ENCODE measurements around the gene PLPPR1. TPM values are rescaled to one million over a fixed set of nuclear protein-coding genes. Genes with fewer than 3 reads are reported as not detected.

The PLPPR1 gene
- total and polyA plus RNA-seq, 4 donors: 1.2 to 26.3 (median 2.4) TPM

DNA sequence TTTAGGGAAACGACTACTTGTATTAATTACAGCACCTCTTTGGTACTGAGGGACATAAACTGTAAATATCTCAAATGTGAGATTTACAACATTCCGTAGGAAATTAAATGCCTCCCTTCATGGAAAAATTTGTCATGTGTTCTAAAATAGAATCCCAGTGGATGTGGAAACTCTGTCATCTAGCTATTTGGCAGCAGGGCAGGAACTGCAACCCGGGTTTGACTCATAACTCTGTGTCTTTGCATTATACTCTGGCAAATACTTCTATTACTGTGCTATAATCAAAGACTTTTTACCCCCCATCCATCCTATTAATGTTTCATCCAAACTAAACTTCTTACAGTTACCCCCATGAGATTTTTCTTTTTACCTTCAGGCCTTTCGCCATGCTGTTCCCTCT is 6.6 kb downstream of the PLPPR1 start:
- H3K4me1 ChIP-seq (ENCODE audit: control insufficient read depth in 4 of 4, insufficient read depth in 4 of 4, low read length in 3 of 4): peaks cover 0 to 4% (median under 1%) of the 10 kb centered on the region in 4 donors
- H3K9me3 ChIP-seq (ENCODE audit: control insufficient read depth in 4 of 4, low read length in 3 of 4): no peaks in the 10 kb centered on the region
- DNase-seq (ENCODE audit: low spot score): no peak
- no peak overlapping the region for H3K4me3 ChIP-seq (ENCODE audit: low read depth in 1 of 3, low read length in 3 of 3)
- H3K27ac ChIP-seq (ENCODE audit: low read depth in 1 of 2, low read length in 2 of 2): no peak overlapping the region
- no peak overlapping the region for H3K9ac ChIP-seq (ENCODE audit: low read depth in 1 of 2, low read length in 2 of 2)
- TF ChIP-seq YY1 (IDR thresholded peaks at IDR 0.05) (no peak), EGR1 (IDR thresholded peaks at IDR 0.05; ENCODE audit: low read depth in 2 of 2) (no peak), RAD21 (IDR thresholded peaks at IDR 0.05) (no peak), RXRA (IDR thresholded peaks at IDR 0.05) (no peak), HNF4G (IDR thresholded peaks at IDR 0.05) (no peak), JUND (IDR thresholded peaks at IDR 0.05) (no peak), GABPA (IDR thresholded peaks at IDR 0.05 in 1 of 2, conservative IDR thresholded peaks at IDR 0.05 in 1 of 2) (no peak), FOXA2 (IDR thresholded peaks at IDR 0.05) (no peak), HNF4A (conservative IDR thresholded peaks at IDR 0.05) (no peak), FOXA1 (IDR thresholded peaks at IDR 0.05) (no peak), TAF1 (conservative IDR thresholded peaks at IDR 0.05) (no peak)
- TF ChIP-seq, protein P1, sequence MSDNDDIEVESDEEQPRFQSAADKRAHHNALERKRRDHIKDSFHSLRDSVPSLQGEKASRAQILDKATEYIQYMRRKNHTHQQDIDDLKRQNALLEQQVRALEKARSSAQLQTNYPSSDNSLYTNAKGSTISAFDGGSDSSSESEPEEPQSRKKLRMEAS (IDR thresholded peaks at IDR 0.05): no peak
- TF ChIP-seq, protein P2, sequence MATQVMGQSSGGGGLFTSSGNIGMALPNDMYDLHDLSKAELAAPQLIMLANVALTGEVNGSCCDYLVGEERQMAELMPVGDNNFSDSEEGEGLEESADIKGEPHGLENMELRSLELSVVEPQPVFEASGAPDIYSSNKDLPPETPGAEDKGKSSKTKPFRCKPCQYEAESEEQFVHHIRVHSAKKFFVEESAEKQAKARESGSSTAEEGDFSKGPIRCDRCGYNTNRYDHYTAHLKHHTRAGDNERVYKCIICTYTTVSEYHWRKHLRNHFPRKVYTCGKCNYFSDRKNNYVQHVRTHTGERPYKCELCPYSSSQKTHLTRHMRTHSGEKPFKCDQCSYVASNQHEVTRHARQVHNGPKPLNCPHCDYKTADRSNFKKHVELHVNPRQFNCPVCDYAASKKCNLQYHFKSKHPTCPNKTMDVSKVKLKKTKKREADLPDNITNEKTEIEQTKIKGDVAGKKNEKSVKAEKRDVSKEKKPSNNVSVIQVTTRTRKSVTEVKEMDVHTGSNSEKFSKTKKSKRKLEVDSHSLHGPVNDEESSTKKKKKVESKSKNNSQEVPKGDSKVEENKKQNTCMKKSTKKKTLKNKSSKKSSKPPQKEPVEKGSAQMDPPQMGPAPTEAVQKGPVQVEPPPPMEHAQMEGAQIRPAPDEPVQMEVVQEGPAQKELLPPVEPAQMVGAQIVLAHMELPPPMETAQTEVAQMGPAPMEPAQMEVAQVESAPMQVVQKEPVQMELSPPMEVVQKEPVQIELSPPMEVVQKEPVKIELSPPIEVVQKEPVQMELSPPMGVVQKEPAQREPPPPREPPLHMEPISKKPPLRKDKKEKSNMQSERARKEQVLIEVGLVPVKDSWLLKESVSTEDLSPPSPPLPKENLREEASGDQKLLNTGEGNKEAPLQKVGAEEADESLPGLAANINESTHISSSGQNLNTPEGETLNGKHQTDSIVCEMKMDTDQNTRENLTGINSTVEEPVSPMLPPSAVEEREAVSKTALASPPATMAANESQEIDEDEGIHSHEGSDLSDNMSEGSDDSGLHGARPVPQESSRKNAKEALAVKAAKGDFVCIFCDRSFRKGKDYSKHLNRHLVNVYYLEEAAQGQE (IDR thresholded peaks at IDR 0.05): no peak
- TF ChIP-seq, protein P3, sequence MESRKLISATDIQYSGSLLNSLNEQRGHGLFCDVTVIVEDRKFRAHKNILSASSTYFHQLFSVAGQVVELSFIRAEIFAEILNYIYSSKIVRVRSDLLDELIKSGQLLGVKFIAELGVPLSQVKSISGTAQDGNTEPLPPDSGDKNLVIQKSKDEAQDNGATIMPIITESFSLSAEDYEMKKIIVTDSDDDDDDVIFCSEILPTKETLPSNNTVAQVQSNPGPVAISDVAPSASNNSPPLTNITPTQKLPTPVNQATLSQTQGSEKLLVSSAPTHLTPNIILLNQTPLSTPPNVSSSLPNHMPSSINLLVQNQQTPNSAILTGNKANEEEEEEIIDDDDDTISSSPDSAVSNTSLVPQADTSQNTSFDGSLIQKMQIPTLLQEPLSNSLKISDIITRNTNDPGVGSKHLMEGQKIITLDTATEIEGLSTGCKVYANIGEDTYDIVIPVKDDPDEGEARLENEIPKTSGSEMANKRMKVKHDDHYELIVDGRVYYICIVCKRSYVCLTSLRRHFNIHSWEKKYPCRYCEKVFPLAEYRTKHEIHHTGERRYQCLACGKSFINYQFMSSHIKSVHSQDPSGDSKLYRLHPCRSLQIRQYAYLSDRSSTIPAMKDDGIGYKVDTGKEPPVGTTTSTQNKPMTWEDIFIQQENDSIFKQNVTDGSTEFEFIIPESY (IDR thresholded peaks at IDR 0.05): no peak
- TF ChIP-seq, protein P4, sequence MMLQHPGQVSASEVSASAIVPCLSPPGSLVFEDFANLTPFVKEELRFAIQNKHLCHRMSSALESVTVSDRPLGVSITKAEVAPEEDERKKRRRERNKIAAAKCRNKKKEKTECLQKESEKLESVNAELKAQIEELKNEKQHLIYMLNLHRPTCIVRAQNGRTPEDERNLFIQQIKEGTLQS (IDR thresholded peaks at IDR 0.05): no peak
- WGBS: 80% methylated on average over 4 of the region's 4 CpGs
- no peaks in the 10 kb centered on the region for H3K27me3 ChIP-seq (ENCODE audit: control insufficient read depth in 4 of 4, insufficient read depth in 4 of 4, low read length in 3 of 4)
- no peaks in the 10 kb centered on the region for H3K36me3 ChIP-seq (ENCODE audit: control insufficient read depth in 4 of 4, insufficient read depth in 3 of 4, low read depth in 1 of 4, low read length in 3 of 4)

DNA sequence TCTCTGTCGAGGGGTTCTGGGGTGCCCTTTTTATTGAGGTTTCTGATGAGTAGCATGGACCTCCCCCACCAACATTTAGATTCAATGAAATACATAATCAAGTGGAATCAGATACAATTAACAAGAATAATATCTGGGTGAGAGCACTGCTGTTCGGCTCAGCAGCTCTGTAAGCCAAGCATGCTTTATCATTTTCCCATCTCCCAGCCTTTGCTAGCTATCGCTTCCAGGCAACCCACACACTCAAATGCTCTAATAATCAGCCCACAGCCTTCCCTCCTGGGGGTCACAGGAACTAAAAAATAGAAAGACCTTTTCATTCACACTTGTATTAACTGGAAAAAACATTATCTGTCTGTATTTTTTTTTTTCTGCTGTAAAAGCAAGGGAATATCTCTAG is 8.9 kb downstream of the PLPPR1 start:
- Histone ChIP-seq H3K9ac (ENCODE audit: low read depth in 1 of 2, low read length in 2 of 2) (no peak overlapping the region), H3K27ac (ENCODE audit: low read depth in 1 of 2, low read length in 2 of 2) (no peak overlapping the region), H3K4me3 (ENCODE audit: low read depth in 1 of 3, low read length in 3 of 3) (no peak overlapping the region), H3K36me3 (ENCODE audit: control insufficient read depth in 4 of 4, insufficient read depth in 3 of 4, low read depth in 1 of 4, low read length in 3 of 4) (no peaks in the 10 kb centered on the region), H3K4me1 (ENCODE audit: control insufficient read depth in 4 of 4, insufficient read depth in 4 of 4, low read length in 3 of 4) (no peaks in the 10 kb centered on the region), H3K27me3 (ENCODE audit: control insufficient read depth in 4 of 4, insufficient read depth in 4 of 4, low read length in 3 of 4) (no peaks in the 10 kb centered on the region), H3K9me3 (ENCODE audit: control insufficient read depth in 4 of 4, low read length in 3 of 4) (no peaks in the 10 kb centered on the region)
- WGBS: 86% methylated on average over 3 of the region's 3 CpGs
- no peak for DNase-seq (ENCODE audit: low spot score)
- TF ChIP-seq GABPA (IDR thresholded peaks at IDR 0.05 in 1 of 2, conservative IDR thresholded peaks at IDR 0.05 in 1 of 2) (no peak), EGR1 (IDR thresholded peaks at IDR 0.05; ENCODE audit: low read depth in 2 of 2) (no peak), HNF4G (IDR thresholded peaks at IDR 0.05) (no peak), TAF1 (conservative IDR thresholded peaks at IDR 0.05) (no peak), FOXA1 (IDR thresholded peaks at IDR 0.05) (no peak), RAD21 (IDR thresholded peaks at IDR 0.05) (no peak), FOXA2 (IDR thresholded peaks at IDR 0.05) (no peak), HNF4A (conservative IDR thresholded peaks at IDR 0.05) (no peak), RXRA (IDR thresholded peaks at IDR 0.05) (no peak)
- TF ChIP-seq, protein P4 (IDR thresholded peaks at IDR 0.05): no peak
- TF ChIP-seq, protein P2 (IDR thresholded peaks at IDR 0.05): no peak
- TF ChIP-seq, protein P5, sequence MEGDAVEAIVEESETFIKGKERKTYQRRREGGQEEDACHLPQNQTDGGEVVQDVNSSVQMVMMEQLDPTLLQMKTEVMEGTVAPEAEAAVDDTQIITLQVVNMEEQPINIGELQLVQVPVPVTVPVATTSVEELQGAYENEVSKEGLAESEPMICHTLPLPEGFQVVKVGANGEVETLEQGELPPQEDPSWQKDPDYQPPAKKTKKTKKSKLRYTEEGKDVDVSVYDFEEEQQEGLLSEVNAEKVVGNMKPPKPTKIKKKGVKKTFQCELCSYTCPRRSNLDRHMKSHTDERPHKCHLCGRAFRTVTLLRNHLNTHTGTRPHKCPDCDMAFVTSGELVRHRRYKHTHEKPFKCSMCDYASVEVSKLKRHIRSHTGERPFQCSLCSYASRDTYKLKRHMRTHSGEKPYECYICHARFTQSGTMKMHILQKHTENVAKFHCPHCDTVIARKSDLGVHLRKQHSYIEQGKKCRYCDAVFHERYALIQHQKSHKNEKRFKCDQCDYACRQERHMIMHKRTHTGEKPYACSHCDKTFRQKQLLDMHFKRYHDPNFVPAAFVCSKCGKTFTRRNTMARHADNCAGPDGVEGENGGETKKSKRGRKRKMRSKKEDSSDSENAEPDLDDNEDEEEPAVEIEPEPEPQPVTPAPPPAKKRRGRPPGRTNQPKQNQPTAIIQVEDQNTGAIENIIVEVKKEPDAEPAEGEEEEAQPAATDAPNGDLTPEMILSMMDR (IDR thresholded peaks at IDR 0.05; ENCODE audit: low read depth, low read length, missing input control): no peak
- TF ChIP-seq, protein P3 (IDR thresholded peaks at IDR 0.05): no peak
- TF ChIP-seq, protein P1 (IDR thresholded peaks at IDR 0.05): no peak
